ENCODE data around the gene SHE. TPM values are rescaled to one million over a fixed set of nuclear protein-coding genes. Genes with fewer than 3 reads are reported as not detected.

SHE gene
- total RNA-seq, 2 donors from 2014 or later: 0.13 TPM; not detected in 1

GRCh38 chr1:154485106-154485505, 17.1 kb downstream of the SHE start:
- no peak overlapping the region for H3K4me3 Mint-ChIP-seq
- H3K27ac Mint-ChIP-seq: no peak overlapping the region
- H3K9me3 ChIP-seq (ENCODE audit: control insufficient read depth, low read length, poor library complexity, severe bottlenecking): no peaks in the 10 kb centered on the region
- H3K27me3 Mint-ChIP-seq: peaks cover 6% of the 10 kb centered on the region
- no peak for ATAC-seq
- no peaks in the 10 kb centered on the region for H3K36me3 Mint-ChIP-seq (ENCODE audit: low read depth)
- H3K4me1 Mint-ChIP-seq: peaks cover under 1% of the 10 kb centered on the region
- no peak for DNase-seq

GRCh38 chr1:154483941-154484803, 18.0 kb downstream of the SHE start:
- no peak for ATAC-seq
- H3K4me1 Mint-ChIP-seq: peaks cover 5% of the 10 kb centered on the region
- no peaks in the 10 kb centered on the region for H3K9me3 ChIP-seq (ENCODE audit: control insufficient read depth, low read length, poor library complexity, severe bottlenecking)
- H3K27me3 Mint-ChIP-seq: peaks cover 6% of the 10 kb centered on the region
- no peak overlapping the region for H3K4me3 Mint-ChIP-seq
- no peaks in the 10 kb centered on the region for H3K36me3 Mint-ChIP-seq (ENCODE audit: low read depth)
- H3K27ac Mint-ChIP-seq: no peak overlapping the region
- DNase-seq: no peak

GRCh38 chr1:154481053-154481452, 21.2 kb downstream of the SHE start:
- ATAC-seq (no peak), DNase-seq (no peak)
- H3K4me3 Mint-ChIP-seq: no peak overlapping the region
- peaks cover 6% of the 10 kb centered on the region for H3K27me3 Mint-ChIP-seq
- no peak overlapping the region for H3K27ac Mint-ChIP-seq
- H3K4me1 Mint-ChIP-seq: peaks cover 9% of the 10 kb centered on the region
- H3K36me3 Mint-ChIP-seq (ENCODE audit: low read depth): no peaks in the 10 kb centered on the region
- H3K9me3 ChIP-seq (ENCODE audit: control insufficient read depth, low read length, poor library complexity, severe bottlenecking): no peaks in the 10 kb centered on the region

GRCh38 chr1:154479764-154480421, 22.3 kb downstream of the SHE start:
- Mint-ChIP-seq H3K4me1 (peaks cover 9% of the 10 kb centered on the region), H3K27ac (no peak overlapping the region), H3K36me3 (ENCODE audit: low read depth) (no peaks in the 10 kb centered on the region), H3K27me3 (peaks cover 6% of the 10 kb centered on the region), H3K4me3 (no peak overlapping the region)
- ATAC-seq: peak; percentile 85
- no peaks in the 10 kb centered on the region for H3K9me3 ChIP-seq (ENCODE audit: control insufficient read depth, low read length, poor library complexity, severe bottlenecking)
- peak in 1 of 3 donors; percentile 41 for DNase-seq

- ATAC-seq (peak; percentile 54), DNase-seq (no peak)
- no peak overlapping the region for H3K4me3 Mint-ChIP-seq
- H3K4me1 Mint-ChIP-seq: peaks cover 11% of the 10 kb centered on the region
- H3K27ac Mint-ChIP-seq: no peak overlapping the region
- H3K9me3 ChIP-seq (ENCODE audit: control insufficient read depth, low read length, poor library complexity, severe bottlenecking): no peaks in the 10 kb centered on the region
- H3K36me3 Mint-ChIP-seq (ENCODE audit: low read depth): no peaks in the 10 kb centered on the region
- peaks cover 6% of the 10 kb centered on the region for H3K27me3 Mint-ChIP-seq
Measured at GRCh38 chr1:154478639-154479038, 23.6 kb downstream of the SHE start.

GRCh38 chr1:154478013-154478412, 24.2 kb downstream of the SHE start:
- no peak overlapping the region for H3K4me3 Mint-ChIP-seq
- ATAC-seq (no peak), DNase-seq (no peak)
- H3K27me3 Mint-ChIP-seq: no peaks in the 10 kb centered on the region
- no peaks in the 10 kb centered on the region for H3K36me3 Mint-ChIP-seq (ENCODE audit: low read depth)
- peaks cover 11% of the 10 kb centered on the region for H3K4me1 Mint-ChIP-seq
- no peaks in the 10 kb centered on the region for H3K9me3 ChIP-seq (ENCODE audit: control insufficient read depth, low read length, poor library complexity, severe bottlenecking)
- no peak overlapping the region for H3K27ac Mint-ChIP-seq

GRCh38 chr1:154476791-154477190, 25.4 kb downstream of the SHE start:
- no peaks in the 10 kb centered on the region for H3K9me3 ChIP-seq (ENCODE audit: control insufficient read depth, low read length, poor library complexity, severe bottlenecking)
- Mint-ChIP-seq H3K27me3 (no peaks in the 10 kb centered on the region), H3K36me3 (ENCODE audit: low read depth) (no peaks in the 10 kb centered on the region), H3K4me3 (no peak overlapping the region), H3K4me1 (peaks cover 11% of the 10 kb centered on the region), H3K27ac (no peak overlapping the region)
- no peak for ATAC-seq
- no peak for DNase-seq

GRCh38 chr1:154474802-154475201, 27.4 kb downstream of the SHE start:
- H3K9me3 ChIP-seq (ENCODE audit: control insufficient read depth, low read length, poor library complexity, severe bottlenecking): no peaks in the 10 kb centered on the region
- Mint-ChIP-seq H3K4me1 (peaks cover 12% of the 10 kb centered on the region), H3K36me3 (ENCODE audit: low read depth) (no peaks in the 10 kb centered on the region), H3K4me3 (no peak overlapping the region), H3K27ac (peak overlapping the region; percentile 32), H3K27me3 (no peaks in the 10 kb centered on the region)
- DNase-seq (no peak), ATAC-seq (no peak)

GRCh38 chr1:154471304-154471703, 30.9 kb downstream of the SHE start:
- Mint-ChIP-seq H3K27me3 (no peaks in the 10 kb centered on the region), H3K4me1 (peaks cover 36% of the 10 kb centered on the region), H3K36me3 (ENCODE audit: low read depth) (no peaks in the 10 kb centered on the region), H3K4me3 (no peak overlapping the region), H3K27ac (no peak overlapping the region)
- DNase-seq: no peak
- ATAC-seq: no peak
- H3K9me3 ChIP-seq (ENCODE audit: control insufficient read depth, low read length, poor library complexity, severe bottlenecking): no peaks in the 10 kb centered on the region

GRCh38 chr1:154469844-154470560, 32.2 kb downstream of the SHE start:
- no peak for DNase-seq
- Mint-ChIP-seq H3K4me1 (peaks cover 45% of the 10 kb centered on the region), H3K27ac (peak overlapping the region; percentile 93), H3K27me3 (no peaks in the 10 kb centered on the region), H3K36me3 (ENCODE audit: low read depth) (no peaks in the 10 kb centered on the region), H3K4me3 (no peak overlapping the region)
- H3K9me3 ChIP-seq (ENCODE audit: control insufficient read depth, low read length, poor library complexity, severe bottlenecking): no peaks in the 10 kb centered on the region
- ATAC-seq: no peak

GRCh38 chr1:154468535-154469250, 33.5 kb downstream of the SHE start:
- no peak for DNase-seq
- Mint-ChIP-seq H3K36me3 (ENCODE audit: low read depth) (no peaks in the 10 kb centered on the region), H3K27me3 (no peaks in the 10 kb centered on the region), H3K27ac (peak overlapping the region; percentile 93), H3K4me1 (peaks cover 52% of the 10 kb centered on the region), H3K4me3 (peak overlapping the region; percentile 70)
- no peak for ATAC-seq
- no peaks in the 10 kb centered on the region for H3K9me3 ChIP-seq (ENCODE audit: control insufficient read depth, low read length, poor library complexity, severe bottlenecking)

- Mint-ChIP-seq H3K27ac (peak overlapping the region; percentile 93), H3K4me3 (peak overlapping the region; percentile 70)
Measured at GRCh38 chr1:154467434-154468102, 34.6 kb downstream of the SHE start.

More at GRCh38 chr1:154467434-154468102, 34.6 kb downstream of the SHE start:
- no peaks in the 10 kb centered on the region for H3K36me3 Mint-ChIP-seq (ENCODE audit: low read depth)
- DNase-seq: no peak
- peak; percentile 21 for ATAC-seq
- H3K27me3 Mint-ChIP-seq: no peaks in the 10 kb centered on the region
- H3K4me1 Mint-ChIP-seq: peaks cover 58% of the 10 kb centered on the region
- H3K9me3 ChIP-seq (ENCODE audit: control insufficient read depth, low read length, poor library complexity, severe bottlenecking): no peaks in the 10 kb centered on the region
